HL-60 (cell line): ENCODE measurements around the gene HACL1.

Source experiments
- DNase-seq, 2 experiments: peaks; one replicate each; pipeline ENCODE4 v3.0.0-alpha.2; 2010 to 2020; ENCODE audit warnings: low read depth in 1 of 2, low spot score in 1 of 2
- H3K27ac ChIP-seq: fragments of 250-450 bp; sonication (Bioruptor Pico); replicated peaks from 2 replicates; pipeline ENCODE4 v1.5.1; 2020; ENCODE audit warnings: mild to moderate bottlenecking, moderate library complexity
- H3K27me3 ChIP-seq: fragments of 250-450 bp; sonication (Bioruptor Pico); 2 replicates; pipeline ENCODE4 v1.5.1; 2021; ENCODE audit warnings: mild to moderate bottlenecking, moderate library complexity; ENCODE audit not compliant: insufficient read depth, poor library complexity, severe bottlenecking
- H3K4me3 ChIP-seq: replicated peaks from 2 replicates; pipeline ENCODE4 v1.5.1; 2011; ENCODE audit warnings: mild to moderate bottlenecking, control low read depth, low read length; ENCODE audit not compliant: insufficient read depth
- GABPA ChIP-seq: IDR thresholded peaks from 2 replicates; pipeline ENCODE4 v1.6.1; 2012; ENCODE audit warnings: low read depth
- POLR2AphosphoS5 ChIP-seq: IDR thresholded peaks from 2 replicates; pipeline ENCODE4 v1.6.1; 2012; ENCODE audit warnings: low read depth
- REST ChIP-seq: IDR thresholded peaks from 2 replicates; pipeline ENCODE4 v1.6.1; 2012; ENCODE audit warnings: low read depth; ENCODE audit not compliant: insufficient replicate concordance
- SPI1 ChIP-seq: IDR thresholded peaks from 2 replicates; pipeline ENCODE4 v1.6.1; 2012; ENCODE audit warnings: low read depth, mild to moderate bottlenecking, borderline replicate concordance
- TF ChIP-seq, protein P1 (sequence below): IDR thresholded peaks from one replicate; pipeline ENCODE4 v1.5.1; 2011; ENCODE audit warnings: low read length, control low read depth, inconsistent platforms; ENCODE audit not compliant: insufficient read depth

HACL1 gene

GRCh38 chr3:15523660-15524417 is 77.5 kb downstream of the HACL1 start:
- no peaks in the 10 kb centered on the region for H3K27me3 ChIP-seq
- DNase-seq: no peak
- H3K27ac ChIP-seq: no peak overlapping the region
- H3K4me3 ChIP-seq: no peak overlapping the region
- no peak for TF ChIP-seq SPI1
- no peak for TF ChIP-seq REST
- TF ChIP-seq, protein P1, sequence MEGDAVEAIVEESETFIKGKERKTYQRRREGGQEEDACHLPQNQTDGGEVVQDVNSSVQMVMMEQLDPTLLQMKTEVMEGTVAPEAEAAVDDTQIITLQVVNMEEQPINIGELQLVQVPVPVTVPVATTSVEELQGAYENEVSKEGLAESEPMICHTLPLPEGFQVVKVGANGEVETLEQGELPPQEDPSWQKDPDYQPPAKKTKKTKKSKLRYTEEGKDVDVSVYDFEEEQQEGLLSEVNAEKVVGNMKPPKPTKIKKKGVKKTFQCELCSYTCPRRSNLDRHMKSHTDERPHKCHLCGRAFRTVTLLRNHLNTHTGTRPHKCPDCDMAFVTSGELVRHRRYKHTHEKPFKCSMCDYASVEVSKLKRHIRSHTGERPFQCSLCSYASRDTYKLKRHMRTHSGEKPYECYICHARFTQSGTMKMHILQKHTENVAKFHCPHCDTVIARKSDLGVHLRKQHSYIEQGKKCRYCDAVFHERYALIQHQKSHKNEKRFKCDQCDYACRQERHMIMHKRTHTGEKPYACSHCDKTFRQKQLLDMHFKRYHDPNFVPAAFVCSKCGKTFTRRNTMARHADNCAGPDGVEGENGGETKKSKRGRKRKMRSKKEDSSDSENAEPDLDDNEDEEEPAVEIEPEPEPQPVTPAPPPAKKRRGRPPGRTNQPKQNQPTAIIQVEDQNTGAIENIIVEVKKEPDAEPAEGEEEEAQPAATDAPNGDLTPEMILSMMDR: no peak
- TF ChIP-seq POLR2AphosphoS5: no peak
- no peak for TF ChIP-seq GABPA

GRCh38 chr3:15522016-15522415 is 79.4 kb downstream of the HACL1 start:
- H3K27ac ChIP-seq: no peak overlapping the region
- no peak for DNase-seq
- no peaks in the 10 kb centered on the region for H3K27me3 ChIP-seq
- no peak overlapping the region for H3K4me3 ChIP-seq
- TF ChIP-seq, protein P1: no peak
- TF ChIP-seq GABPA (no peak), REST (no peak), SPI1 (no peak), POLR2AphosphoS5 (no peak)

- Histone ChIP-seq H3K27ac (no peak within 1 kb of the TSS), H3K4me3 (peak within 1 kb of the TSS; percentile 21), H3K27me3 (no peaks in the 10 kb centered on the region)
- no peak for TF ChIP-seq POLR2AphosphoS5
- no peak for TF ChIP-seq REST
- TF ChIP-seq GABPA: no peak
- no peak for TF ChIP-seq SPI1
- TF ChIP-seq, protein P1: no peak
- no peak for DNase-seq
Measured at GRCh38 chr3:15521573-15521965, 79.8 kb downstream of the HACL1 start, which contains the start of gene COLQ. Gene COLQ (minus strand): TSS chr3:15521706. CDS start chr3:15521625, 81 bp downstream.
